Measurements from ENCODE around the gene NNT.

DNA sequence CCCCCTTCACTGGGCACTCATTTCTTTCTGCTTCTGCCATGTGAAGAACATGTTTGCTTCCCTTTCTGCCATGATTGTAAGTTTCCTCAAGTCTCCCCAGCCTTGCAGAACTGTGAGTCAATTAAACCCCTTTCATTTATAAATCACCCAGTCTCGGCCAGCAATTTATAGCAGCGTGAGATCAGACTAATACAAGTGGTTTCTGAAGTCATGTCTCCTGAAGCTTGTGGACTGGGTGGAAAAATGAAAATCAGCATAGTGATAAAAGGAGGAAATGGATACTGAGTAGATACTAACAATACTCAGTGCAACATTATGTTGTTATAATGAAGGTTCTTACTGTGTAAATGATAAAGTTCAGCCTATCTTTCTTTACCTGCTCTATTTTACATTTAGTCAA lies 35.1 kb downstream of the NNT start:
- no peak for TF ChIP-seq POLR2A (IDR thresholded peaks at IDR 0.05)
- TF ChIP-seq, protein P1, sequence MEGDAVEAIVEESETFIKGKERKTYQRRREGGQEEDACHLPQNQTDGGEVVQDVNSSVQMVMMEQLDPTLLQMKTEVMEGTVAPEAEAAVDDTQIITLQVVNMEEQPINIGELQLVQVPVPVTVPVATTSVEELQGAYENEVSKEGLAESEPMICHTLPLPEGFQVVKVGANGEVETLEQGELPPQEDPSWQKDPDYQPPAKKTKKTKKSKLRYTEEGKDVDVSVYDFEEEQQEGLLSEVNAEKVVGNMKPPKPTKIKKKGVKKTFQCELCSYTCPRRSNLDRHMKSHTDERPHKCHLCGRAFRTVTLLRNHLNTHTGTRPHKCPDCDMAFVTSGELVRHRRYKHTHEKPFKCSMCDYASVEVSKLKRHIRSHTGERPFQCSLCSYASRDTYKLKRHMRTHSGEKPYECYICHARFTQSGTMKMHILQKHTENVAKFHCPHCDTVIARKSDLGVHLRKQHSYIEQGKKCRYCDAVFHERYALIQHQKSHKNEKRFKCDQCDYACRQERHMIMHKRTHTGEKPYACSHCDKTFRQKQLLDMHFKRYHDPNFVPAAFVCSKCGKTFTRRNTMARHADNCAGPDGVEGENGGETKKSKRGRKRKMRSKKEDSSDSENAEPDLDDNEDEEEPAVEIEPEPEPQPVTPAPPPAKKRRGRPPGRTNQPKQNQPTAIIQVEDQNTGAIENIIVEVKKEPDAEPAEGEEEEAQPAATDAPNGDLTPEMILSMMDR (IDR thresholded peaks at IDR 0.05 in 8 of 11, conservative IDR thresholded peaks at IDR 0.05 in 3 of 11) = no peak

Data from spleen (tissue), 7 donors.